ENCODE data around the gene TMEM184C. TPM values are rescaled to one million over a fixed set of nuclear protein-coding genes. Genes with fewer than 3 reads are reported as not detected.

TMEM184C gene
- total RNA-seq, 1 experiment from 2014 or later, result 43.8 TPM

GRCh38 chr4:147678106-147678505 lies 60.9 kb downstream of the TMEM184C start:
- H3T11ph ChIP-seq (ENCODE audit: low read length), result no peak overlapping the region

More at GRCh38 chr4:147678106-147678505, 60.9 kb downstream of the TMEM184C start:
- no peak overlapping the region for H2BK120ac ChIP-seq (ENCODE audit: low read depth, low read length, poor library complexity, severe bottlenecking)
- Mint-ChIP-seq H3K27ac (no peak overlapping the region), H3K4me3 (no peak overlapping the region), H3K36me3 (ENCODE audit: insufficient read depth in 1 of 3, low read depth in 3 of 3) (peaks cover 3 to 15% (median 8%) of the 10 kb centered on the region in 3 experiments; a peak in 6 of 7 replicates), H3K27me3 (ENCODE audit: low read depth) (no peaks in the 10 kb centered on the region), H3K4me1 (peaks cover 9 to 10% of the 10 kb centered on the region in 2 experiments), H3K9me3 (no peaks in the 10 kb centered on the region)
- no peak overlapping the region for H3K4ac ChIP-seq (ENCODE audit: low read depth, low read length)
- peaks cover 5% of the 10 kb centered on the region for H3K79me1 ChIP-seq (ENCODE audit: insufficient read depth, low read depth, low read length, poor library complexity, severe bottlenecking)
- no peak overlapping the region for H3K4me2 ChIP-seq (ENCODE audit: insufficient read depth, insufficient read length, low read length)
- no peak overlapping the region for H3K27ac ChIP-seq (ENCODE audit: insufficient read length, low read depth, low read length)
- DNase-seq, result no peak
- no peak overlapping the region for H3K9ac ChIP-seq (ENCODE audit: extremely low read depth, insufficient read length, low read length)
- H3K23ac ChIP-seq (ENCODE audit: insufficient read length, low read depth, low read length), result no peak overlapping the region
- H3K27me3 ChIP-seq (ENCODE audit: insufficient read depth, low read length), result no peaks in the 10 kb centered on the region
- no peak overlapping the region for H4K91ac ChIP-seq (ENCODE audit: insufficient read length, low read depth, low read length)
- no peak for TF ChIP-seq CTCF (conservative IDR thresholded peaks at IDR 0.05)
- no peak overlapping the region for H2BK15ac ChIP-seq (ENCODE audit: low read depth, low read length)
- no peaks in the 10 kb centered on the region for H4K20me1 ChIP-seq (ENCODE audit: control insufficient read depth, insufficient read depth, insufficient read length)
- no peaks in the 10 kb centered on the region; the same call in 1 of the 2 replicates for H3K79me2 ChIP-seq (ENCODE audit: insufficient read depth, low read length)
- no peak overlapping the region for H3K56ac ChIP-seq (ENCODE audit: insufficient read length, low read depth, low read length)
- no peak overlapping the region for H4K8ac ChIP-seq (replicated peaks; ENCODE audit: insufficient read length, low read depth, low read length)
- no peak overlapping the region for H2AFZ ChIP-seq (ENCODE audit: low read length)
- H3K23me2 ChIP-seq (ENCODE audit: insufficient read length, low read depth, low read length, poor library complexity, severe bottlenecking), result peaks cover 1% of the 10 kb centered on the region
- no peaks in the 10 kb centered on the region for H3K4me1 ChIP-seq (ENCODE audit: insufficient read depth, low read length)
- H3K9me3 ChIP-seq (ENCODE audit: control insufficient read depth, low read depth, low read length), result no peaks in the 10 kb centered on the region
- no peak overlapping the region for H2BK12ac ChIP-seq (ENCODE audit: insufficient read length, low read depth, low read length)
- H2BK5ac ChIP-seq (ENCODE audit: insufficient read length, low read length), result no peak overlapping the region
- H3K18ac ChIP-seq (ENCODE audit: insufficient read length, low read depth, low read length), result no peak overlapping the region
- H3K14ac ChIP-seq (ENCODE audit: insufficient read depth, low read length), result no peak overlapping the region
- WGBS (ENCODE audit: extremely low coverage, insufficient read length, low lambda C conversion rate), result no CpG with 5 or more reads among the region's 5 CpGs
- no peak overlapping the region for H2AK5ac ChIP-seq (ENCODE audit: insufficient read length, low read length)
- no peak overlapping the region for H4K5ac ChIP-seq (ENCODE audit: insufficient read length, low read depth, low read length)
- no peak overlapping the region for H2BK20ac ChIP-seq (ENCODE audit: low read depth, low read length, poor library complexity, severe bottlenecking)
